IMR-90 (cell line): ENCODE results near the gene TBC1D17. TPM values are rescaled to one million over a fixed set of nuclear protein-coding genes. Genes with fewer than 3 reads are reported as not detected.

Experiments used
- ATAC-seq: fragments of 200-7000 bp; cut with Tn5 transposase; 2 replicates; pipeline ENCODE4 v1.9.1; 2020; ENCODE audit warnings: low read depth, mild to moderate bottlenecking, moderate library complexity
- BruUV-seq: library from RNA; stranded (reverse); fragments of 400-500 nt; replicated peaks from 2 replicates; lab custom pipeline; 2021; lab: Mats Ljungman, UMichigan
- CTCF ChIA-PET: fragments of 300-600 bp; formaldehyde crosslinking; extraction: SDS; loops from one replicate; lab custom pipeline; 2021; ENCODE audit warnings: antibody characterized with exemption; lab: Yijun Ruan, JAX
- POLR2A ChIA-PET: fragments of 300-600 bp; sonication (Branson Sonifier 250); formaldehyde crosslinking; loops from one replicate; lab custom pipeline; 2022; ENCODE audit warnings: antibody characterized with exemption; ENCODE audit not compliant: unreplicated experiment; lab: Charles Lee
- DNase-seq: peaks from one replicate; pipeline ENCODE4 v3.0.0; 2013
- H2AFZ ChIP-seq: replicated peaks from 2 replicates; pipeline ENCODE3; 2013; ENCODE audit warnings: low read length, mild to moderate bottlenecking; ENCODE audit not compliant: poor library complexity
- H2AK5ac ChIP-seq: 2 replicates; pipeline ENCODE4 v1.6.1; 2013; ENCODE audit warnings: low read depth, low read length, inconsistent platforms
- H2AK9ac ChIP-seq: replicated peaks from 2 replicates; pipeline ENCODE3; 2013; ENCODE audit warnings: mild to moderate bottlenecking, low read depth, low read length, moderate library complexity; ENCODE audit not compliant: poor library complexity
- H2BK120ac ChIP-seq: 2 replicates; pipeline ENCODE4 v1.6.1; 2013; ENCODE audit warnings: low read depth, low read length, inconsistent platforms
- H2BK15ac ChIP-seq: 3 replicates; pipeline ENCODE4 v1.6.1; 2013; ENCODE audit warnings: low read depth, low read length, inconsistent platforms
- H2BK20ac ChIP-seq: 2 replicates; pipeline ENCODE4 v1.6.1; 2013; ENCODE audit warnings: low read depth, mild to moderate bottlenecking, inconsistent platforms, low read length, moderate library complexity
- H2BK5ac ChIP-seq: 2 replicates; pipeline ENCODE4 v1.6.1; 2013; ENCODE audit warnings: mild to moderate bottlenecking, low read depth, low read length, inconsistent platforms; ENCODE audit not compliant: poor library complexity, severe bottlenecking
- H3K14ac ChIP-seq: replicated peaks from 2 replicates; pipeline ENCODE4 v1.6.1; 2013; ENCODE audit warnings: low read depth, low read length, inconsistent platforms
- H3K18ac ChIP-seq: 2 replicates; pipeline ENCODE4 v1.6.1; 2013; ENCODE audit warnings: low read depth, low read length, control low read depth
- H3K23ac ChIP-seq: 2 replicates; pipeline ENCODE4 v1.6.1; 2013; ENCODE audit warnings: low read depth, low read length, inconsistent platforms
- H3K27ac ChIP-seq: 2 replicates; pipeline ENCODE4 v1.5.1; 2013; ENCODE audit warnings: mild to moderate bottlenecking, control low read depth, low read length; ENCODE audit not compliant: insufficient read depth
- H3K27me3 ChIP-seq: 2 replicates; pipeline ENCODE4 v1.6.1; 2013; ENCODE audit warnings: low read length; ENCODE audit not compliant: control insufficient read depth, insufficient read depth
- H3K36me3 ChIP-seq: 2 replicates; pipeline ENCODE4 v1.6.1; 2013; ENCODE audit warnings: low read length, mixed read lengths; ENCODE audit not compliant: control insufficient read depth, insufficient read depth
- H3K4ac ChIP-seq: 2 replicates; pipeline ENCODE4 v1.6.1; 2013; ENCODE audit warnings: low read depth, low read length, inconsistent platforms
- H3K4me1 ChIP-seq: 2 replicates; pipeline ENCODE4 v1.6.1; 2013; ENCODE audit warnings: low read length, mixed read lengths; ENCODE audit not compliant: control insufficient read depth, insufficient read depth
- H3K4me2 ChIP-seq: 2 replicates; pipeline ENCODE4 v1.6.1; 2013; ENCODE audit warnings: low read depth, mild to moderate bottlenecking, control low read depth, low read length, moderate library complexity
- H3K4me3 ChIP-seq: 2 replicates; pipeline ENCODE4 v1.5.1; 2013; ENCODE audit warnings: low read depth, mild to moderate bottlenecking, control low read depth, low read length, moderate library complexity; ENCODE audit not compliant: insufficient read depth
- H3K56ac ChIP-seq: 2 replicates; pipeline ENCODE4 v1.6.1; 2013; ENCODE audit warnings: low read length, inconsistent platforms; ENCODE audit not compliant: insufficient read depth; ENCODE audit errors: extremely low read depth
- H3K79me1 ChIP-seq, 2 experiments: 2 replicates each; pipeline ENCODE4 v1.6.1; 2013; ENCODE audit warnings: low read length in 2 of 2, inconsistent platforms in 1 of 2, low read depth in 1 of 2
- H3K9ac ChIP-seq: 2 replicates; pipeline ENCODE4 v1.6.1; 2013; ENCODE audit warnings: low read depth, low read length, control low read depth
- H3K9me1 ChIP-seq: 2 replicates; pipeline ENCODE4 v1.6.1; 2013; ENCODE audit warnings: low read length, inconsistent platforms; ENCODE audit not compliant: insufficient read depth
- H3K9me3 ChIP-seq: 2 replicates; pipeline ENCODE4 v1.6.1; 2013; ENCODE audit warnings: low read length; ENCODE audit not compliant: control insufficient read depth, insufficient read depth
- H4K20me1 ChIP-seq: 2 replicates; pipeline ENCODE4 v1.6.1; 2013; ENCODE audit warnings: low read length, inconsistent platforms; ENCODE audit not compliant: insufficient read depth
- H4K5ac ChIP-seq: 2 replicates; pipeline ENCODE4 v1.6.1; 2013; ENCODE audit warnings: mild to moderate bottlenecking, low read depth, low read length, control low read depth
- H4K8ac ChIP-seq, 2 experiments: 2 replicates each; pipeline ENCODE4 v1.6.1; 2013; ENCODE audit warnings: low read depth in 2 of 2, low read length in 2 of 2, control low read depth in 1 of 2, inconsistent platforms in 1 of 2
- H4K91ac ChIP-seq: 2 replicates; pipeline ENCODE4 v1.6.1; 2013; ENCODE audit warnings: low read depth, low read length, inconsistent platforms; ENCODE audit not compliant: insufficient read depth
- CHD1 ChIP-seq: IDR thresholded peaks from 2 replicates; pipeline ENCODE4 v1.6.1; 2012; ENCODE audit warnings: low read depth, low read length, improper control_type of control experiment
- MAFK ChIP-seq: IDR thresholded peaks from 2 replicates; pipeline ENCODE4 v1.6.1; 2012; ENCODE audit warnings: low read depth, low read length, improper control_type of control experiment
- RAD21 ChIP-seq: IDR thresholded peaks from 2 replicates; pipeline ENCODE4 v1.6.1; 2012; ENCODE audit warnings: low read length, improper control_type of control experiment
- RFX5 ChIP-seq: IDR thresholded peaks from 2 replicates; pipeline ENCODE4 v1.8.0; 2012; ENCODE audit warnings: low read depth, mild to moderate bottlenecking, low read length, moderate library complexity
- WGBS, 2 experiments: methylation state at CpG; one replicate each; pipeline versions ENCODE4 v1.1.5 to v1.1.7; 2013; ENCODE audit warnings: missing lambda C conversion rate in 2 of 2; ENCODE audit not compliant: insufficient read length in 1 of 2; ENCODE audit errors: extremely low coverage in 2 of 2; 5-methylcytosine and 5-hydroxymethylcytosine counted together
- dilution Hi-C: fragments of 300-500 bp; cut with HindIII; formaldehyde crosslinking; loops from one replicate; pipeline ENCODE4 v1.14.3; 2018; ENCODE audit warnings: low sequenced_read_pairs; ENCODE audit not compliant: unreplicated experiment
- in situ Hi-C: fragments of 300-500 bp; cut with MboI; formaldehyde crosslinking; loops from 3 replicates; pipeline ENCODE4 v1.14.3; 2019; ENCODE audit warnings: low sequenced_read_pairs, inconsistent platforms, mixed read lengths
- intact Hi-C: fragments of 100-400 bp; cut with micrococcal nuclease; formaldehyde crosslinking; loops from 2 replicates; pipeline ENCODE4 v1.10.0; 2022
- polyA plus RNA-seq, 3 experiments: library from polyadenylated mRNA; depleted of rRNA; stranded (reverse); fragments of >200 nt; gene quantifications; 2 replicates each; pipeline ENCODE4 v1.2.3, GENCODE V29; 2012; ENCODE audit warnings: low replicate concordance in 1 of 3
- total RNA-seq: library from RNA; depleted of rRNA; stranded (reverse); fragments of >200 nt; gene quantifications from 2 replicates; pipeline ENCODE4 v1.2.3, GENCODE V29; 2012

TBC1D17 gene
- total and polyA plus RNA-seq, 2 of the 4 experiments (the other 2 are of a cell fraction): 1.1 to 27.8 TPM

- Histone ChIP-seq H2AFZ (peak overlapping the region; percentile 17), H4K20me1 (no peaks in the 10 kb centered on the region; the same call in 1 of the 2 replicates), H3K4me3 (peak overlapping the region; percentile 63), H4K5ac (peak overlapping the region; percentile 99), H3K4ac (peak overlapping the region; percentile 98), H3K9ac (peak overlapping the region; percentile 97), H3K4me1 (peaks cover 8% of the 10 kb centered on the region), H2BK5ac (peak overlapping the region; percentile 96), H4K91ac (peak overlapping the region; percentile 98), H4K8ac (peak overlapping the region; percentile 97 to 98), H2BK20ac (no peak overlapping the region), H2AK9ac (peak overlapping the region; percentile 100), H3K27ac (peak overlapping the region; percentile 97), H3K18ac (no peak overlapping the region), H2AK5ac (peak overlapping the region; percentile 96), H3K4me2 (peak overlapping the region; percentile 99), H3K23ac (peak overlapping the region; percentile 78; the same call in 1 of the 2 replicates), H3K9me1 (peaks cover 7% of the 10 kb centered on the region), H3K14ac (peak overlapping the region; percentile 98), H3K36me3 (peaks cover 12% of the 10 kb centered on the region; the same call in 1 of the 2 replicates), H2BK15ac (no peak overlapping the region), H3K27me3 (no peaks in the 10 kb centered on the region), H3K79me1 (peaks cover 27 to 65% of the 10 kb centered on the region in 2 experiments), H3K56ac (no peak overlapping the region), H3K9me3 (no peaks in the 10 kb centered on the region), H2BK120ac (no peak overlapping the region)
- DNase-seq: no peak
- no peak for ATAC-seq
- BruUV-seq: no TSS peak
- in situ Hi-C loops (no loop called here), intact Hi-C loops (loop anchor here (5.0 kb wide), 1 partner anchor 152 kb away; the partner anchor contains the start of genes VRK3 and ZNF473), dilution Hi-C loops (no loop called here)
- TF ChIP-seq RAD21 (no peak), MAFK (no peak), RFX5 (no peak), CHD1 (no peak)
- 100% methylated on average over 2 of the region's 4 CpGs; no CpG with 5 or more reads in 1 of the 2 experiments for WGBS, 2 experiments
- ChIA-PET POLR2A (no interaction called here), CTCF (no interaction called here)
Measured at GRCh38 chr19:49875177-49875576, 2.3 kb upstream of the TBC1D17 start.
